Muscle of leg (tissue), 11 donors: Measurements from ENCODE around the gene RNPEPL1. TPM values are rescaled to one million over a fixed set of nuclear protein-coding genes. Genes with fewer than 3 reads are reported as not detected.

Experiments
- DNase-seq: peaks from one replicate; pipeline ENCODE4 v3.0.0; 2013
- H3K27ac ChIP-seq: one replicate; pipeline ENCODE4 v1.5.1; 2013; ENCODE audit warnings: mild to moderate bottlenecking, low read length, control low read depth
- H3K27me3 ChIP-seq: one replicate; pipeline ENCODE4 v1.6.1; 2013; ENCODE audit warnings: low read length; ENCODE audit not compliant: control insufficient read depth, insufficient read depth
- H3K36me3 ChIP-seq: one replicate; pipeline ENCODE4 v1.6.1; 2013; ENCODE audit warnings: low read length; ENCODE audit not compliant: control insufficient read depth, insufficient read depth
- H3K4me1 ChIP-seq: one replicate; pipeline ENCODE4 v1.6.1; 2013; ENCODE audit warnings: low read length; ENCODE audit not compliant: control insufficient read depth, insufficient read depth
- H3K4me3 ChIP-seq: one replicate; pipeline ENCODE4 v1.5.1; 2013; ENCODE audit warnings: low read length, control low read depth
- H3K9me3 ChIP-seq: replicated peaks from 2 replicates; pipeline ENCODE4 v1.6.1; 2013; ENCODE audit warnings: low read depth, low read length; ENCODE audit not compliant: control insufficient read depth
- WGBS: methylation state at CpG from one replicate; pipeline ENCODE4 v1.1.5; 2013; ENCODE audit warnings: missing lambda C conversion rate; ENCODE audit not compliant: insufficient coverage; 5-methylcytosine and 5-hydroxymethylcytosine counted together
- polyA plus RNA-seq, 8 donors: library from polyadenylated mRNA; unstranded; fragments of 120-200 nt; gene quantifications; one replicate each; pipeline versions ENCODE4 v1.2.1 to v1.2.3, GENCODE V29; 2013; ENCODE audit warnings: inconsistent platforms in 1 of 8, low replicate concordance in 1 of 8; ENCODE audit not compliant: insufficient read length in 8 of 8, insufficient read depth in 1 of 8
- total RNA-seq: library from RNA; stranded (reverse); fragments of 120-200 nt; gene quantifications from one replicate; pipeline ENCODE4 v1.2.4, GENCODE V29; 2013

The RNPEPL1 gene
- total and polyA plus RNA-seq, 9 donors, result 13.6 to 38.8 (median 32.0) TPM

- 95% methylated on average over 29 of the region's 32 CpGs for WGBS
- H3K9me3 ChIP-seq, result no peaks in the 10 kb centered on the region
- DNase-seq, result no peak
- no peak overlapping the region for H3K4me3 ChIP-seq
- peaks cover 11% of the 10 kb centered on the region for H3K4me1 ChIP-seq
- no peak overlapping the region for H3K27ac ChIP-seq
- H3K27me3 ChIP-seq, result peaks cover 16% of the 10 kb centered on the region
- peaks cover 24% of the 10 kb centered on the region for H3K36me3 ChIP-seq
These were observed 44.6 kb upstream of the RNPEPL1 start for GRCh38 chr2:240523451-240524281.

- Histone ChIP-seq H3K27me3 (peaks cover 8% of the 10 kb centered on the region), H3K9me3 (peaks cover 6% of the 10 kb centered on the region), H3K36me3 (peaks cover 27% of the 10 kb centered on the region), H3K4me3 (no peak overlapping the region), H3K4me1 (peaks cover 4% of the 10 kb centered on the region), H3K27ac (no peak overlapping the region)
- DNase-seq, result no peak
- 77% methylated on average over 3 of the region's 8 CpGs for WGBS
These were observed 43.1 kb upstream of the RNPEPL1 start for GRCh38 chr2:240524963-240525718.

- peaks cover 11% of the 10 kb centered on the region for H3K9me3 ChIP-seq
- H3K4me3 ChIP-seq, result no peak overlapping the region
- no peak overlapping the region for H3K27ac ChIP-seq
- H3K4me1 ChIP-seq, result no peaks in the 10 kb centered on the region
- H3K36me3 ChIP-seq, result peaks cover 27% of the 10 kb centered on the region
- WGBS, result 98% methylated on average over 5 of the region's 6 CpGs
- DNase-seq, result no peak
- peaks cover 1% of the 10 kb centered on the region for H3K27me3 ChIP-seq
These were observed 42.5 kb upstream of the RNPEPL1 start for GRCh38 chr2:240525802-240526201.

- Histone ChIP-seq H3K4me3 (no peak overlapping the region), H3K27me3 (no peaks in the 10 kb centered on the region), H3K9me3 (peaks cover 16% of the 10 kb centered on the region), H3K36me3 (peaks cover 27% of the 10 kb centered on the region), H3K4me1 (no peaks in the 10 kb centered on the region), H3K27ac (no peak overlapping the region)
- no peak for DNase-seq
- WGBS, result 84% methylated on average over 4 of the region's 4 CpGs
These were observed 41.8 kb upstream of the RNPEPL1 start for GRCh38 chr2:240526521-240526920.

- H3K9me3 ChIP-seq, result peaks cover 23% of the 10 kb centered on the region
- no peak for DNase-seq
These were observed 41.0 kb upstream of the RNPEPL1 start for GRCh38 chr2:240527153-240527750.

GRCh38 chr2:240528406-240529040 is 39.8 kb upstream of the RNPEPL1 start:
- Histone ChIP-seq H3K36me3 (peaks cover 18% of the 10 kb centered on the region), H3K27ac (no peak overlapping the region), H3K9me3 (peaks cover 29% of the 10 kb centered on the region), H3K4me1 (no peaks in the 10 kb centered on the region), H3K4me3 (no peak overlapping the region), H3K27me3 (no peaks in the 10 kb centered on the region)
- WGBS, result 92% methylated on average over 12 of the region's 13 CpGs
- no peak for DNase-seq

More at GRCh38 chr2:240527153-240527750, 41.0 kb upstream of the RNPEPL1 start:
- no peaks in the 10 kb centered on the region for H3K27me3 ChIP-seq
- H3K4me3 ChIP-seq, result no peak overlapping the region
- 86% methylated on average over 3 of the region's 3 CpGs for WGBS
- peaks cover 26% of the 10 kb centered on the region for H3K36me3 ChIP-seq
- no peak overlapping the region for H3K27ac ChIP-seq
- H3K4me1 ChIP-seq, result no peaks in the 10 kb centered on the region

- Histone ChIP-seq H3K36me3 (peaks cover 16% of the 10 kb centered on the region), H3K9me3 (peaks cover 29% of the 10 kb centered on the region), H3K27me3 (no peaks in the 10 kb centered on the region), H3K4me1 (no peaks in the 10 kb centered on the region), H3K27ac (no peak overlapping the region), H3K4me3 (no peak overlapping the region)
- DNase-seq, result no peak
- WGBS, result 92% methylated on average over 11 of the region's 16 CpGs
These were observed 38.8 kb upstream of the RNPEPL1 start for GRCh38 chr2:240529344-240529999.

- Histone ChIP-seq H3K4me3 (no peak overlapping the region), H3K4me1 (no peaks in the 10 kb centered on the region), H3K27me3 (no peaks in the 10 kb centered on the region), H3K9me3 (peaks cover 29% of the 10 kb centered on the region), H3K36me3 (peaks cover 15% of the 10 kb centered on the region), H3K27ac (no peak overlapping the region)
- WGBS, result 85% methylated on average over 6 of the region's 7 CpGs
- DNase-seq, result no peak
These were observed 38.1 kb upstream of the RNPEPL1 start for GRCh38 chr2:240530181-240530580.

- no peaks in the 10 kb centered on the region for H3K27me3 ChIP-seq
- H3K27ac ChIP-seq, result no peak overlapping the region
- no peak for DNase-seq
- peaks cover 29% of the 10 kb centered on the region for H3K9me3 ChIP-seq
- peaks cover 7% of the 10 kb centered on the region for H3K36me3 ChIP-seq
- no peak overlapping the region for H3K4me3 ChIP-seq
- no CpG with 5 or more reads among the region's 5 CpGs for WGBS
- H3K4me1 ChIP-seq, result no peaks in the 10 kb centered on the region
These were observed 37.2 kb upstream of the RNPEPL1 start for GRCh38 chr2:240531038-240531437.
